SHP77 treated with DMSO at 0.1 percent for 48 hours (cell line): ENCODE data around the gene ACTR3C.
"Not testable (repeated sequence)": the region's sequence is repeated elsewhere in the genome, so short reads cannot be mapped to it uniquely, and the experiment has no call there.

Experiments used
- DNase-seq: peaks from one replicate; lab custom pipeline; 2025; lab: John Stamatoyannopoulos, UW

ACTR3C gene

GRCh38 chr7:150202894-150203293 is 120.5 kb downstream of the ACTR3C start:
- not testable (repeated sequence) for DNase-seq
